GM18526 (cell line): ENCODE data around the gene GNB1.

Experiments used
- POLR2A ChIP-seq: IDR thresholded peaks from 3 replicates; pipeline ENCODE4 v1.6.1; 2011; ENCODE audit not compliant: insufficient read length; ENCODE audit errors: extremely low read depth

The GNB1 gene

DNA sequence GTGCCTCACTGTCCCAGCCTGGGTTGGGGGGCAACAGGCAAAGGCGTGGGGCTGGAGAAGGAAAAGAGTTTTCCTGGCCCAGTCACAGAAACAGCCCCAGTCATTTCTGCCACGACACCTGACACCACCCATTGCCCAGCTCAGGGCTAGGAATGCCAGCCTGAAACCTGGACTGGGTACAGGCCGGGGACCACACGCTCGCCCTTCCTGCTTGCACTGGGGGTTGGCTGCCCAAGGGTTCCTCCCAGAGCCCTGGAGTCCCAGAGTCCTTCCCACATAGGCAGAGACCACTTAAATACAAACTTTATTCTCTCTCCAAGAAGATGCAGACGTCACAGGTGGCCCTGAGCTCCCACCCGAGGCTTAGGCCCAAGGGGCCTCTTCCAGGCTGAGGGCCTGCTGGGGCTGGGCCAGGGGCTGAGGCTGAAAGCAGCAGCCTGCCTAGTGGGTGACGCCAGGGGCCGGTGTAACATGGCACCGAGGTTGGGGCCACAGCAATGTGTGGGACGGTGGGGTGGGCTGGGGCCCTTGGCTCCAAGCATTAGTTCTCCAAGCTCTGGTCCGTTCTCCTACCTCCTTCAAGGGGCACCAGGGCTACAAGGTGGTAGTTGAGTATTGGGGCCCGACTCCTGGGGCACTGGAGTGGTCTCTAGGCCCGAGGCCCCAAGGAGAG, 26.6 kb upstream of the GNB1 start:
- no peak for TF ChIP-seq POLR2A

GRCh38 chr1:1916851-1917251, 26.0 kb upstream of the GNB1 start:
- TF ChIP-seq POLR2A: no peak

DNA sequence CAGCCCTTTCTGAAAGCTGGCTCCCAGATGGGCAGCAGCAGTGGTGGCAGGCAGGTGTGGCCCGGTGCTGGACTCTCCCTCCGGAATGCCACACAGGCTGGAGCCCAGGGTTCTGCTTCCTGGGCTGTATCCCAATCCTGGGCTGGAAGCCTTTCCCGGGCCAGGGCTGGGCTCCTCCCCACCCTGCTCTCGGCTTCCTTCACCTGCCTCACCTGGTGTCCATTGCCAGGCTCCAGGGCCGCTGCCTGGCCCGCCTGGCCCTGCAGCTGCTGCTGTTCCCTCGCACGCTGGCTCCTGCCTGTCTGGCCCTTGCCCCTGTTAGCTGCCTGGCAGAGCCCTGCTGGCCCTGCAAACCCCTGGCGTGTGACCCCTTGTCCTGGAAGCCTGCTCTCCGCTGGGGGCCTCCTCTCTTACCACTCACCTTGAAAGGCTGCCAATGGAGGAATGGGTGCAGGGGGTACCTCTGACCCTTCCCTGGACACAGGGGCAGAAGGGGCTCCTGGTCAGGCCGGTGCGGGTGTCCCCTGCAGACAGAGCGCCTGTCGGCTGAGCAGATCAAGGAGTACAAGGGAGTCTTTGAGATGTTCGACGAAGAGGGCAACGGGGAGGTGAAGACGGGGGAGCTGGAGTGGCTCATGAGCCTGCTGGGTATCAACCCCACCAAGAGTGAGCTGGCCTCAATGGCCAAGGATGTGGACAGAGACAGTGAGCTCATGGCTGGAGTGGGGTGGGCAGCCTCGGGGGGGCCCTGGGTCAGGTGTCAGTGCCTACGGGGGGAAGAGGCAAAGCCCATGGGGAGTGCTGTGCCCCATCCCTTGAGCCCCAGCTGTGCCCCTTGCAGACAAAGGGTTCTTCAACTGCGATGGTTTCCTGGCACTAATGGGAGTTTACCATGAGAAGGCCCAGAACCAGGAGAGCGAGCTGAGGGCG, 25.3 kb upstream of the GNB1 start:
- TF ChIP-seq POLR2A: no peak

GRCh38 chr1:1914971-1915692, 24.2 kb upstream of the GNB1 start, which contains the start of gene CALML6:
TSS of gene CALML6 (plus strand) at chr1:1915260. CDS start at chr1:1915281, 21 bp downstream.
- TF ChIP-seq POLR2A: no peak

DNA sequence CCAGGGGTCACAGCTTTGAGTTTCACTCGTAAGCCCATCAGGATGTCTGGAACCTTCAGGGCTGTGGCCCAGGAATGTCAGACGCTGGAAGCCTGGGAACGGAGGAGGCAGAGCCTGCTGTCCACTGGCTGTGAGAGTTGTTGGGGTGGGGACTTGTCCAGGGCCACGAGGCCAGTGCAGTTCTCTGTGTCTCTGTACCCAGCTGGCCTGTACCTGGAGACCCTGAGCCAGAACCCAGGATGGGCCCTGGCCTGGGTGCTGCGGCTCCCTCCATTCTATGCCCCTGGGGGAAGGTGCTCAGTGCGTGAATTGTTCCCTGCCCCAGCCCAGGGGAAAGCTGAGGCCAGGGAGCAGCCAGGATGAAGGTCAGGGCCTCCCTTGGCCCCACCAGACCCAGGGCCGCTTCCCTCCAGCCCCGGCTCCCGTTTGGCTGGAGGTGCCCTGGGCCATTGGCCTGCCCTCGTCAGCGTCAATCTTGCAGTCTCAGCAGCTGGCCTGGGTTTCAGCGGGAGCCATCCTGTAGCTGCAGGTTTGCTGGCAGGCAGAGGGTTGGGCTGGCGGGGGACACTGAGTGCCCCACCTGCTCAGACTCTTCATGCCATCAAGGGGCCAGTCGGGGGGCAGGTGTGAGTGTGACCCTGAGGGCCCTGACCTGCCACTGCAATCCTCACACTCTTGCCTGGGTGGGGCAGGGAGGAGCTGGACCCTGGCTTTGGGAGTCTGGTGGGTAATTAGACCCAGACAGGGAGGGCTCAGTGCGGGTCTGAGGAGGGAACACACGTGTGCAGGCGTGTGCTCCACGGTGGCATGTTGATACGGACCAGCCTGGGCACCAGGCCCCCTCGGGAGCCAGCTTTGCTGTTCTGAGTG, 23.4 kb upstream of the GNB1 start:
- TF ChIP-seq POLR2A: no peak

- no peak for TF ChIP-seq POLR2A
Observed at GRCh38 chr1:1911350-1912041, 20.6 kb upstream of the GNB1 start.

DNA sequence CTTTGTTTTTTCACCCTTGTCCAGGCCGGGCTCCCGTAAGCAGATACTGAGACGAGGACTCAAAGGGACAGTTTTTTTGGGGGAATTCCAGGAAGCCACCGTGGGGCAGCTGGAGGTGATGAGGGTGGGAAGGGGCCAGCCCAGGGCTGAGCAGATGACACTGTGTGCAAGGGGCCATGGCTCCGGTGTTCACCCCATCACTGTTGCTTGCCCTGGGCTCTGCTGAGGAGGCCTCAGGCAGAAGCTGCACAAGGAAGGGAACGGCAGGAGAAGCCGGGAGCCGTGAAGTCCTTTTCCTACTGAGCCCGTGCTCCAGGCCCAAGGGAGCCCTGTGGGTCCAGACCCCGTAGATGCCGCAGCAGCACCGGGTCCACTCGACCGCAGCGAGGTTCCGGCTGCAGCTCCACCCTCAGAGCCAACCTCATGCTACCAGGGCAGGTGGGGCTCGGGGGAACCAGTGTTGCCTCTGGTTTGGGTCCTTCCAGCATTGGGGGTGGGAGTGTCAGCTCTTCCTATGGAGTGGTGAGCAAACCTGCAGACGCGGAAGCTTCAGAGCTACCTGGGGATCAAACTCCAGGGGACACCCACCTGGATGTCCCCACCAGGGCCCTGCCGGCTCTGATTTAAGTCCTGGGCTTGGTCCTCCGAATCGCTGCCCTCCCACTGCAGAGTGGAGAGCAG, 19.9 kb upstream of the GNB1 start:
- no peak for TF ChIP-seq POLR2A

GRCh38 chr1:1910033-1910465, 19.2 kb upstream of the GNB1 start:
- TF ChIP-seq POLR2A: no peak

DNA sequence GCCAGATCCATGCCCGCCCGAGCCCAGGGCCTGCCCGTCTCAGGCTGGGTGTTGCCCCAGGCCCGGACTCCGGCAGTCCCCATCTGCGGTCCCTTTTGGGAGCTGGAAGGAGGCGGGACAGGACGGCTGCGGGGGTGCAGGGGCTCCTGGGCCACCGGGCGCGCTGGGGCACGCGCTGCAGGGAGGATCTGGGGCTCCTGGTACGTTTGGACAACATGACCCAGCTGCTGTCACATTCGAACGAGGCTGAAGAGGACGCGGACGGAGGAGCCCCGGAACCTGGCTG, 17.6 kb upstream of the GNB1 start:
- no peak for TF ChIP-seq POLR2A

DNA sequence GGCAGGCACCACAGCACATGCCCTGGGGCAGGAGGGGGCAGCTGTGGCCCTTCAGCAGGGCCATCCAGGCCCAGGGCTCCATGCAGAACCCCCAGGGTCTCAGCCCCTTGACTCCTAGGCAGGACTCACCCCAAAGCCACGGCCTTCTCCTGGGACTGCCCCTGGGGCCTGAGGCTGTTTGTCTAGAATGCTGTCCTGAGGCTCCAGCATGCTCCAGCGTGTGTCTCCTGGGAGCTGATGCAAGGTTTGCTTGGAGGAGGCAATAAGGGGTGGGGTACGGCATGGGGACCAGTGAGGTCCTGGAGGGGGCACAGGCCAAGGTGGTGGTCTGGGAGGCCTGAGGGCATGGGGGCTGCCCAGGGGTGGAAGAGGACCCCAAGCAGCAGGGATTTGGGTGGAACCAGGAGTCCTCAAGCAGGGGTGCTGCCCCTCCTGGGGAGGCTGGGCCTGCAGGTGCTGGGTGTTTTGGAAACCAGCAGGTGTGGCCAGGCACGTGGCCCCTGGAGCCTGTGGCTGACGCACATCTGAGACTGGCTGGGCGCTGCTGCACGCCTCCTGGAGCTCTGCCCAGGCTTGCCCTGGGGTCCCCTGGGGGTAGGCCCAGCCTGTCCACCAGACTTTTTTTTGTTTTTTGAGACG, 16.3 kb upstream of the GNB1 start:
- TF ChIP-seq POLR2A: no peak

DNA sequence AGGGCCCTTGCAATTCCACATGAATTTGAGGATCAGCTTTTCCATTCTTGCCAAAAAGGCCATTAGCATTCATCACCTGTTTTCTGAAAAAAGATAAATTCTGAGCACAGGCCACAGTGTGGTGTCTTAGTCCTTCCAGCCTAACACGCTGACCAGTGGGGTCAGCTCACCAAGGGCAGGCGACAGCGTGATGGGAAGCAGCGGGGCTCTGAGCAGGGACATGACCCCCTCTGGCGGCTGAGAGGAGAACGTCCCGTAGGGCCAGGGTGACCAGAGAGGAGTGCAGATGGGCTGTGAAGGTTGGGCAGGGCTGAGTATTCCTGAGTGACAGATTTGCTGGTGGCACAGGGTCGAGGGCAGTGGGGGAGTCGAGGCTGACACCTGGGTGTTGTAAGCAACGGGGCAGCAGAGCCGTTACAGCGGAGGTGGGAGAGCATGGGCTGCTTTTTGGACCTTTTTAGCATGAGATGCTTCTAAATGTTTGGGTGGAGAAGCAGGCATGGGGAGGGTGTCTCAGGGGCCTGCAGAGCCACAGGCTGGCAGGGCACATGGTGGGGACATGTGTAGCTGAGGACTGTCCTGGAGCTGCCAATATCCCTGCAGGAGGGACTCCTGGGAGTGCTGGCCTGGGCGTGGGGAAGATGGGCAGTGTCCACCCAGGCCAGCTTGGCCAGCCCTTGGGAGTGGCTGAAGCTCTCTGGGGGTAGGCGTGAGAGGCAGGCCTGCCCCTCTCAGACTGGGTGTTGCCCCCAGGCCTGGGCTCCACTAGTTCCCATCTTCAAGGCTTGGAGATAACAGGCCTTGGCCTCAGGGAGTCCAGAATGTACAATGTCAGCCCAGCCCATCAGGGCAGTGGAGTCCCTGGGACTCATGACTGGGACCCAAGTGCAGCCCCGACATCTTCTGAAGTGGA, 15.6 kb upstream of the GNB1 start:
- no peak for TF ChIP-seq POLR2A

DNA sequence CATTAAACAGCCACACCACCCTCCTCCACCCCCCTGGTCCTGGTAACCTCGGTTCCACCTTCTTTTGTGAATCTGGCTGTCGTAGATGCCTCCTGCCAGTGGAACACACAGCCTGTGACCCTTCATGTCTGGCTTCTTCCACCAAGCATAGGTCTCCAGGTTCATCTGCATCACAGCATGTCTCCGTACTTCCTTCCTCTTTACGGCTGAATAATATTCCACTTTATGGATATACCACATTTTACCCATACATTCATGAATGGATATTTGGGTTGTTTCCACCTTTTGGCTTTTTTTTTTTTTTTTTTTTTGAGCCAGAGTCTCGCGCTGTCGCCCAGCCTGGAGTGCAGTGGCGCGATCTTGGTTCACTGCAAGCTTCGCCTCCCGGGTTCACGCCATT, 12.3 kb upstream of the GNB1 start:
- no peak for TF ChIP-seq POLR2A
